ENCODE measurements around the gene BROX. TPM values are rescaled to one million over a fixed set of nuclear protein-coding genes. Genes with fewer than 3 reads are reported as not detected.

Gene BROX
- total and polyA plus RNA-seq, 3 donors from 2014 or later: 20.8 to 41.3 (median 37.3) TPM

GRCh38 chr1:222706815-222707214 lies 5.5 kb upstream of the BROX start:
- Histone ChIP-seq H3K4me3 (no peak overlapping the region), H3K27ac (no peak overlapping the region), H3K4me1 (peaks cover 23% of the 10 kb centered on the region), H3K9me3 (no peaks in the 10 kb centered on the region), H3K27me3 (no peaks in the 10 kb centered on the region), H3K36me3 (ENCODE audit: low read depth, missing control alignments) (no peaks in the 10 kb centered on the region)
- TF ChIP-seq POLR2A (IDR thresholded peaks at IDR 0.05): no peak
- TF ChIP-seq, protein P1, sequence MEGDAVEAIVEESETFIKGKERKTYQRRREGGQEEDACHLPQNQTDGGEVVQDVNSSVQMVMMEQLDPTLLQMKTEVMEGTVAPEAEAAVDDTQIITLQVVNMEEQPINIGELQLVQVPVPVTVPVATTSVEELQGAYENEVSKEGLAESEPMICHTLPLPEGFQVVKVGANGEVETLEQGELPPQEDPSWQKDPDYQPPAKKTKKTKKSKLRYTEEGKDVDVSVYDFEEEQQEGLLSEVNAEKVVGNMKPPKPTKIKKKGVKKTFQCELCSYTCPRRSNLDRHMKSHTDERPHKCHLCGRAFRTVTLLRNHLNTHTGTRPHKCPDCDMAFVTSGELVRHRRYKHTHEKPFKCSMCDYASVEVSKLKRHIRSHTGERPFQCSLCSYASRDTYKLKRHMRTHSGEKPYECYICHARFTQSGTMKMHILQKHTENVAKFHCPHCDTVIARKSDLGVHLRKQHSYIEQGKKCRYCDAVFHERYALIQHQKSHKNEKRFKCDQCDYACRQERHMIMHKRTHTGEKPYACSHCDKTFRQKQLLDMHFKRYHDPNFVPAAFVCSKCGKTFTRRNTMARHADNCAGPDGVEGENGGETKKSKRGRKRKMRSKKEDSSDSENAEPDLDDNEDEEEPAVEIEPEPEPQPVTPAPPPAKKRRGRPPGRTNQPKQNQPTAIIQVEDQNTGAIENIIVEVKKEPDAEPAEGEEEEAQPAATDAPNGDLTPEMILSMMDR (IDR thresholded peaks at IDR 0.05): no peak
- DNase-seq: no peak
- intact Hi-C loops (cut with DNase I; ENCODE audit: low total_unique reads): no loop called here
- 74 to 78% methylated on average over 4 of the region's 4 CpGs for WGBS, 2 donors

GRCh38 chr1:222709700-222710153 lies 2.6 kb upstream of the BROX start:
- peaks cover 20% of the 10 kb centered on the region for H3K4me1 ChIP-seq
- no peaks in the 10 kb centered on the region for H3K27me3 ChIP-seq
- no peaks in the 10 kb centered on the region for H3K36me3 ChIP-seq (ENCODE audit: low read depth, missing control alignments)
- H3K4me3 ChIP-seq: no peak overlapping the region
- 53 to 59% methylated on average over 5 of the region's 5 CpGs for WGBS, 2 donors
- TF ChIP-seq POLR2A (IDR thresholded peaks at IDR 0.05): no peak
- TF ChIP-seq, protein P1 (IDR thresholded peaks at IDR 0.05): no peak
- no peak for DNase-seq
- intact Hi-C loops (cut with DNase I; ENCODE audit: low total_unique reads): no loop called here
- H3K9me3 ChIP-seq: no peaks in the 10 kb centered on the region
- no peak overlapping the region for H3K27ac ChIP-seq

DNA sequence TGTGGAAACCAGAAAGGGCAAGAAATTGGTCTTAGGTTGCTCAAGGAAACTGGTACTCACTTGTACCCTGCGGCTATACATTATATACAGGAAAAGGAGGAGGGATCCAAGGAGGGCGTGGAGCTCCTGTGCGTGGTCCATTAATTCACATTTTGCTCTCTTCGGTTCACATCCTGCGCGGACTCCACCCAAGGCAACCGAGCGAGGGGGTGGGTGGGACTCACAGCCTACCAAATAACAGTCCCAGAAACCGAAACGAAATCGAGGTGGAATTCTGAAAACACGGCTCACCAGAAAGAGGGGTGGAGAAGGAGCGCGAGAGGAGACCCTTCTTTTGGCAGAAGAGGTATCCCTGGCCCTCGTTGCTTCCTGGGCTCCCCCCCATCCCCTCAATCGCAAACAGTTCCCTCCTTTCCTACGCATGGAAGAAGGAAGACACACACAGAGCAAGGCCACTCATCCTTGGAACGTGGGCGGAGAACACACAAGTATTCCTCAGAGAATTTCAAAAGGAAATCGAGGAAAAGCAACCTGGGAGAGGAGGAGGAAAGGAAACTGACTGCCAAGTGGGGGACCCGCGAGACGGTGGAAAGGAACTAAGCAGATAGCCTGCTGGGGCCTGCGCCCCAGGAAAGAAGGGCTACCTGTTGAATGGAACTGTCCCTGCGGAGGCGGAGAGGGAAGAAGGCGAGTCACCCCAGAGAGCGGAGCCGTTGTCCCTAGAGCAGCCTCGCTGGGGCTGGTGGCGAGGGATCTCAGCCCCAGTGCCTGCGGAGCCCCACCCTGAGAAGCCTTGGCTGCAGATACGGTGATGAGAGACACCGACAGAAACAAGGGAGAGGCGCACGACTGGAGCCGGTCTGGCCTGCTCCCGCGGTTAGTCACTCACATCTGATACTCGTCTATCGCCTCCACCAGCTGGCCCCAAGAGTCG lies 778 bp upstream of the BROX start:
- TF ChIP-seq POLR2A (IDR thresholded peaks at IDR 0.05): no peak
- TF ChIP-seq, protein P1 (IDR thresholded peaks at IDR 0.05): no peak
- Histone ChIP-seq H3K4me1 (peaks cover 20% of the 10 kb centered on the region), H3K27ac (peak overlapping the region; percentile 83 to 96), H3K4me3 (peak overlapping the region; percentile 77 to 84), H3K36me3 (ENCODE audit: low read depth, missing control alignments) (no peaks in the 10 kb centered on the region), H3K9me3 (no peaks in the 10 kb centered on the region), H3K27me3 (no peaks in the 10 kb centered on the region)
- intact Hi-C loops (cut with DNase I; ENCODE audit: low total_unique reads): no loop called here
- DNase-seq: peak; percentile 66
- 0 to 1% methylated on average over 41 to 42 of the region's 42 CpGs for WGBS, 2 donors

DNA sequence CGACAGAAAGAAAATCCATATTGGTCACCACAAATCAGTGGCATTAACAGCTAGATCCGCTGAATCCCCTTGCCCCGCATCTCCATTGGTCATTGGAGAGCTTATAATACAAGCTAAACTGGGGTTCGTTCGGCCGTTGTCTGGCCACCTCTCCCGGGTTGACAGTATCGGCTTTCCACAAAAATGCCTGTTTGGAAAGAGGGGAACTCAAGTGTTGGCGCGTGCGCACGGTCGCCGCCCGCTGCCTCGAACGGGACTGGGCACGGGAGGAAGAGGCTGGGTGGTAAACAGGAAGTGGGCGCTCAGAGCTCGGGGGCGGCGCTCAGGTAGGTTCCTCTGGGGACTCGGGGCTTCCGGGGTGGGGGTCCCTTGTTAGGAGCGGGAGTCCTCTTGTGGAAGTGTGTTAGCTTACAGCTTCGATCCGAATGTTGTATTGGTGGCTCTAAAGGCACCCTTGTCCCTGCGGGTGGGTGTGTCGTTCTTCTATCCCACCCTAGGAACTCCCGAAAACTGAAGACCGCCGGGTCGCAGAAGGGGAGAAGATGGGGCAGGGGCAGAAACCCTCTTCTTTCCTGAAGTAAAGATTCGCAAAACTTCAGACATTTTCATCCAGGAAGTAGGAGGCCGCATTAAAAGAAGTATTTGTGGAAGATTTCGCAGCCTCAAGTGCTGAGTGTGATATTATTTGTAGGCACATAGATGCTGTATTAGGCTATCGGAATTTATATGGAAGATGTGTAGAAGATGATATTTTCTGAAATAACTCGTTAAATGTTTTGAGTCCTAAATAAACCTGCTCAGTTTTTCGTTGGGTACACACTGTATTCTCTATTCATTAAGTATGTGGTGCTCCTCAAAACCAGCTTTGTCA lies 962 bp downstream of the BROX start:
- TF ChIP-seq, protein P1 (IDR thresholded peaks at IDR 0.05): peak in 1 of 3 experiments; percentile 21
- TF ChIP-seq POLR2A (IDR thresholded peaks at IDR 0.05): no peak
- H3K4me1 ChIP-seq: peaks cover 16% of the 10 kb centered on the region
- DNase-seq: peak; percentile 97
- no peaks in the 10 kb centered on the region for H3K27me3 ChIP-seq
- peak overlapping the region; percentile 83 to 96 for H3K27ac ChIP-seq
- intact Hi-C loops (cut with DNase I; ENCODE audit: low total_unique reads): no loop called here
- WGBS, 2 donors: 0% methylated on average over 38 to 39 of the region's 39 CpGs
- H3K4me3 ChIP-seq: peak overlapping the region; percentile 77 to 84
- H3K36me3 ChIP-seq (ENCODE audit: low read depth, missing control alignments): no peaks in the 10 kb centered on the region
- H3K9me3 ChIP-seq: no peaks in the 10 kb centered on the region

Data from testis (tissue), 3 donors.